ENCODE results near the gene MROH2A.

DNA sequence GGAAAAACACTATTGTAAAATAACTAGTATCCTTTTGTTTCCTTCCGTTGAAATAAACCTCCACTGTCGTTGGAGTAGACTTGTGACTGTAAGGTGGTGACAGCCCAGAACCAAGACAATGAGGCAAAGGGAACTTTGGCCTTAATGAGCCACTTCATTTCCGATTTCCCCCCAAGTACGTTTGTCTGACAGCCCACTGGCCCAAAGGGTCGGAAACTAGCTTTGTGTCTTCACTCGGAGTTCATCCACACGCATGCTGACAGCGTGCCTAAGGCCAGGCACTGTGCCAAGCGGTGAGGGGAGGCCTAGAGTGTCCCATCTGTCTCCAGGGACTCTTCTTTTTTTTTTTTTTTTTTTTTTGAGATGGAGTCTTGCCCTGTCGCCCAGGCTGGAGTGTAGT lies 55.2 kb downstream of the MROH2A start:
- TF ChIP-seq, protein P1, sequence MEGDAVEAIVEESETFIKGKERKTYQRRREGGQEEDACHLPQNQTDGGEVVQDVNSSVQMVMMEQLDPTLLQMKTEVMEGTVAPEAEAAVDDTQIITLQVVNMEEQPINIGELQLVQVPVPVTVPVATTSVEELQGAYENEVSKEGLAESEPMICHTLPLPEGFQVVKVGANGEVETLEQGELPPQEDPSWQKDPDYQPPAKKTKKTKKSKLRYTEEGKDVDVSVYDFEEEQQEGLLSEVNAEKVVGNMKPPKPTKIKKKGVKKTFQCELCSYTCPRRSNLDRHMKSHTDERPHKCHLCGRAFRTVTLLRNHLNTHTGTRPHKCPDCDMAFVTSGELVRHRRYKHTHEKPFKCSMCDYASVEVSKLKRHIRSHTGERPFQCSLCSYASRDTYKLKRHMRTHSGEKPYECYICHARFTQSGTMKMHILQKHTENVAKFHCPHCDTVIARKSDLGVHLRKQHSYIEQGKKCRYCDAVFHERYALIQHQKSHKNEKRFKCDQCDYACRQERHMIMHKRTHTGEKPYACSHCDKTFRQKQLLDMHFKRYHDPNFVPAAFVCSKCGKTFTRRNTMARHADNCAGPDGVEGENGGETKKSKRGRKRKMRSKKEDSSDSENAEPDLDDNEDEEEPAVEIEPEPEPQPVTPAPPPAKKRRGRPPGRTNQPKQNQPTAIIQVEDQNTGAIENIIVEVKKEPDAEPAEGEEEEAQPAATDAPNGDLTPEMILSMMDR (IDR thresholded peaks at IDR 0.05), result no peak
- TF ChIP-seq POLR2A (IDR thresholded peaks at IDR 0.05), result no peak
- TF ChIP-seq POLR2AphosphoS5 (IDR thresholded peaks at IDR 0.05), result no peak
- TF ChIP-seq EP300 (IDR thresholded peaks at IDR 0.05), result no peak

All from stomach (tissue), 4 donors.